Measurements from ENCODE around the gene CDH22.

DNA sequence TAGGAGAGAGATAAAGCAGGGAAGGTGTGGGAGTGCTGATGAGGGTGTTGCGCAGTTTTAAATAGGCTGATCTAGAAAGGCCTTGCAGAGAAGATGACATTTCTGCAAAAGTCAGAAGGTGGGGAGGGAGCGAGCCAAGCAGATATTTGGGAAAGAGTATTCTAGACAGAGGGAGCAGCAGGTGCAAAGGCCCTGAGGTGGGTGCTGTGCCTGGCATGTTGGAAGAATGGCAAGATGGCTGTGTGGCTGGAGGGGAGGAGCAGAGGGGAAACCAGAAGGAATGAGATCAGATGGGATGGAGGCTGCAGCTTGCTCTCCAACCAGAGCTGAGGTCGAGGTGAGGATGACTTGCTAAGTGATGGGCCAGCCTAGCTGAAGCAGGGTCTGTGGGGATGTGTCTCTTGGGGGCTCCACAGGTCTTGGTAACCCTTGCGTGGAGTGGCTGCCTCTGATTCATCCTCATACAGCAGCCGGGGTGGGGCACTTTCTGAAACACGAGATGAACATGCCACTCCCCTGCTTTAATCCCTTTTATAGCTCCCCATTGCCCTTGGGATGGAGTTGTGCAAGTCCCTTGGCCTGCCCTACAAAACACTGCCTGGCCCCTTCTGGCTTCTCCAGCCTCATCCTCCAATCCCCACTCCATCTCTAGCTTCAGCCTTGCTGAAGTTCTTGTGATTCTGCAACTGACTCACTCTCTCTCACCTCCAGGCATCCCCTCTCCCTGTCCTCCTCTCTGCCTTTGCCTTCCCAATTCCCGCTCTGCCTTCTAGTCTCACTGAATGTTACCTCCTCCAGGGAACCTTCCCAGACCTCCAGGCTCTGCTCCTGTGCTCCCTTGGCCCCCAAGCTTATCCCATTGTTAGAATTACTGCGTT is 94.1 kb downstream of the CDH22 start:
- no peak for TF ChIP-seq CTBP1 (IDR thresholded peaks at IDR 0.05; ENCODE audit: borderline replicate concordance)
- TF ChIP-seq FOXM1 (IDR thresholded peaks at IDR 0.05; ENCODE audit: borderline replicate concordance): no peak
- TF ChIP-seq ELF4 (IDR thresholded peaks at IDR 0.05): no peak
- TF ChIP-seq BHLHE40 (IDR thresholded peaks at IDR 0.05; ENCODE audit: borderline replicate concordance): no peak
- no peak for TF ChIP-seq SUZ12 (IDR thresholded peaks at IDR 0.05)
- TF ChIP-seq SP1 (IDR thresholded peaks at IDR 0.05): no peak
- no peak for TF ChIP-seq ZNF384 (IDR thresholded peaks at IDR 0.05)
- no peak for TF ChIP-seq FOXK2 (IDR thresholded peaks at IDR 0.05)
